Measurements from ENCODE around the gene COA3. TPM values are rescaled to one million over a fixed set of nuclear protein-coding genes. Genes with fewer than 3 reads are reported as not detected.

COA3 gene
- total and polyA plus RNA-seq, 4 donors, result 62.3 to 294 (median 103) TPM

GRCh38 chr17:42832934-42833766 is 34.6 kb upstream of the COA3 start, which contains the start of gene PSME3:
Gene PSME3 (plus strand): TSS chr17:42833397. CDS start chr17:42833632, 235 bp downstream.
- under 1% methylated on average over 71 of the region's 71 CpGs for WGBS
- TF ChIP-seq ATF3 (IDR thresholded peaks at IDR 0.05) (no peak), NR2F2 (IDR thresholded peaks at IDR 0.05) (peak; percentile 70), EGR1 (IDR thresholded peaks at IDR 0.05; ENCODE audit: low read depth in 2 of 2) (no peak), ZBTB33 (IDR thresholded peaks at IDR 0.05) (no peak), YY1 (IDR thresholded peaks at IDR 0.05) (peak; percentile 77), GABPA (IDR thresholded peaks at IDR 0.05 in 1 of 2, conservative IDR thresholded peaks at IDR 0.05 in 1 of 2) (peak; percentile 81 to 94), HNF4A (conservative IDR thresholded peaks at IDR 0.05) (peak in 1 of 2 donors; percentile 27), HNF4G (IDR thresholded peaks at IDR 0.05) (no peak), FOXA2 (IDR thresholded peaks at IDR 0.05) (no peak), CTCF (IDR thresholded peaks at IDR 0.05; ENCODE audit: low read depth, low read length, missing input control) (no peak), JUND (IDR thresholded peaks at IDR 0.05) (no peak), RXRA (IDR thresholded peaks at IDR 0.05) (peak in 1 of 2 donors; percentile 67), SP1 (IDR thresholded peaks at IDR 0.05) (peak; percentile 32), FOXA1 (IDR thresholded peaks at IDR 0.05) (no peak), RAD21 (IDR thresholded peaks at IDR 0.05) (no peak), MAX (IDR thresholded peaks at IDR 0.05) (peak; percentile 99), TAF1 (conservative IDR thresholded peaks at IDR 0.05) (no peak), REST (IDR thresholded peaks at IDR 0.05) (no peak)
- Histone ChIP-seq H3K9me3 (ENCODE audit: control insufficient read depth in 4 of 4, low read length in 3 of 4) (no peaks in the 10 kb centered on the region), H3K27ac (ENCODE audit: low read depth in 1 of 2, low read length in 2 of 2) (peak within 1 kb of the TSS; percentile 87 to 95), H3K9ac (ENCODE audit: low read depth in 1 of 2, low read length in 2 of 2) (peak within 1 kb of the TSS; percentile 94 to 98), H3K36me3 (ENCODE audit: control insufficient read depth in 4 of 4, insufficient read depth in 3 of 4, low read depth in 1 of 4, low read length in 3 of 4) (peaks cover 4 to 15% (median 10%) of the 10 kb centered on the region in 4 donors), H3K27me3 (ENCODE audit: control insufficient read depth in 4 of 4, insufficient read depth in 4 of 4, low read length in 3 of 4) (no peaks in the 10 kb centered on the region), H3K4me3 (ENCODE audit: low read depth in 1 of 3, low read length in 3 of 3) (peak within 1 kb of the TSS; percentile 76 to 98 (median 94)), H3K4me1 (ENCODE audit: control insufficient read depth in 4 of 4, insufficient read depth in 4 of 4, low read length in 3 of 4) (peaks cover 2 to 32% (median 24%) of the 10 kb centered on the region in 4 donors)
- DNase-seq (ENCODE audit: low spot score), result peak; percentile 90
